ENCODE data around the gene ACOT13.

DNA sequence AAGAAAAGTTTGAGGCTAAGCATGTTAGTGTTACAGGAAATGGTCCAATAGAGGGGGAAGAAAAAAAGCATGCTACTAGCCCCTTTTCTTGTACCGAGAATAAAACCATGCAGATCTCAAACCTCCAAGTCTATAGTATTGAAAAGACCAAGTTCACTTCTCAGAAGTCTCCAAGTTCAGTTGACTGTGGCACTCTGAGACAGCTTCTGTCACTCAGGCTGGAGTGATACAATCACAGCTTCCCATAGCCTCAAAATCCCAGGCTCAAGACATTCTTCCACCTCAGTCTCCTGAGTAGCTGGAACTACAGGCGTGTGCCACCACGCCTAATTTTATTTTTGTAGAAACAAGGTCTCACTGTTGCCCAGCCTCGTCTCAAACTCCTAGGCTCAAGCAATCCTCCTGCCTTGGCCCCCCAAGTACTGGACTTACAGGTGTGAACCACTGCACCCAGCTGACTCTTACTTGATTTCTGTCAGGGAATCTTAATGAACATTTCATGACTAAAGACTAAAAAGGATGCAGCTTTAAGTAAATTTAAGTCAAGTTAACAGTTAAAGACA lies 35.9 kb downstream of the ACOT13 start:
- TF ChIP-seq, protein P1, sequence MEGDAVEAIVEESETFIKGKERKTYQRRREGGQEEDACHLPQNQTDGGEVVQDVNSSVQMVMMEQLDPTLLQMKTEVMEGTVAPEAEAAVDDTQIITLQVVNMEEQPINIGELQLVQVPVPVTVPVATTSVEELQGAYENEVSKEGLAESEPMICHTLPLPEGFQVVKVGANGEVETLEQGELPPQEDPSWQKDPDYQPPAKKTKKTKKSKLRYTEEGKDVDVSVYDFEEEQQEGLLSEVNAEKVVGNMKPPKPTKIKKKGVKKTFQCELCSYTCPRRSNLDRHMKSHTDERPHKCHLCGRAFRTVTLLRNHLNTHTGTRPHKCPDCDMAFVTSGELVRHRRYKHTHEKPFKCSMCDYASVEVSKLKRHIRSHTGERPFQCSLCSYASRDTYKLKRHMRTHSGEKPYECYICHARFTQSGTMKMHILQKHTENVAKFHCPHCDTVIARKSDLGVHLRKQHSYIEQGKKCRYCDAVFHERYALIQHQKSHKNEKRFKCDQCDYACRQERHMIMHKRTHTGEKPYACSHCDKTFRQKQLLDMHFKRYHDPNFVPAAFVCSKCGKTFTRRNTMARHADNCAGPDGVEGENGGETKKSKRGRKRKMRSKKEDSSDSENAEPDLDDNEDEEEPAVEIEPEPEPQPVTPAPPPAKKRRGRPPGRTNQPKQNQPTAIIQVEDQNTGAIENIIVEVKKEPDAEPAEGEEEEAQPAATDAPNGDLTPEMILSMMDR (conservative IDR thresholded peaks at IDR 0.05): no peak
- TF ChIP-seq ZFX (IDR thresholded peaks at IDR 0.05): no peak

All from C4-2B (cell line).